HCT116 (cell line): Measurements from ENCODE around the gene PDGFA. TPM values are rescaled to one million over a fixed set of nuclear protein-coding genes. Genes with fewer than 3 reads are reported as not detected.

Source experiments
- ATAC-seq: fragments of 200-7000 bp; cut with Tn5 transposase; 2 replicates; pipeline ENCODE4 v1.9.1; 2020; ENCODE audit warnings: mild to moderate bottlenecking, moderate library complexity
- BruUV-seq: library from RNA; stranded (reverse); fragments of 400-500 nt; replicated peaks from 2 replicates; lab custom pipeline; 2021; lab: Mats Ljungman, UMichigan
- CTCF ChIA-PET: fragments of 300-600 bp; sonication (Branson Sonifier 250); formaldehyde crosslinking; loops from one replicate; lab custom pipeline; 2021; ENCODE audit warnings: antibody characterized with exemption; lab: Charles Lee
- POLR2A ChIA-PET: fragments of 300-600, 350-600 bp; sonication (Branson Sonifier 250); formaldehyde crosslinking; loops from one replicate; lab custom pipeline; 2021; ENCODE audit warnings: antibody characterized with exemption; lab: Charles Lee
- RAD21 ChIA-PET, 2 experiments: fragments of 300-600 bp; sonication (Branson Sonifier 250); formaldehyde crosslinking; loops; one replicate each; lab custom pipeline; 2023; ENCODE audit warnings: low total read pairs in 2 of 2; ENCODE audit not compliant: uncharacterized antibody in 2 of 2, unreplicated experiment in 2 of 2, low non-redundant PET in 1 of 2; lab: Charles Lee
- DNase-seq: peaks from one replicate; pipeline ENCODE4 v3.0.0-alpha.2; 2010; ENCODE audit warnings: low read depth, low spot score
- H2AFZ ChIP-seq: fragments of 200-600 bp; shearing (Covaris generic), sonication (generic); 2 replicates; pipeline ENCODE4 v1.6.1; 2017; ENCODE audit warnings: low read depth, mixed run types, mixed read lengths, antibody characterized with exemption, low read length; ENCODE audit not compliant: poor library complexity, severe bottlenecking
- H3K27ac ChIP-seq: 2 replicates; pipeline ENCODE4 v1.5.1; 2012; ENCODE audit warnings: low read depth, low read length
- H3K27me3 ChIP-seq: fragments of 200-600 bp; sonication (generic); 2 replicates; pipeline ENCODE4 v1.6.1; 2016; ENCODE audit warnings: mixed run types, low read length, mixed read lengths; ENCODE audit not compliant: insufficient read depth
- H3K36me3 ChIP-seq, 2 experiments: fragments of 200-500 bp in 1 of 2; fragments of 200-600 bp in 1 of 2; sonication (Bioruptor generic) in 1 of 2; sonication (generic) in 1 of 2; 2 replicates each; pipeline versions ENCODE4 v1.5.1 to v1.6.1; 2014 to 2016; ENCODE audit warnings: low read length in 2 of 2, inconsistent platforms in 1 of 2, mixed read lengths in 1 of 2, mixed run types in 1 of 2; ENCODE audit not compliant: insufficient read depth in 2 of 2, control insufficient read depth in 1 of 2
- H3K4me1 ChIP-seq, 2 experiments: fragments of 200-600 bp in 1 of 2; sonication (generic) in 1 of 2; 2 replicates each; pipeline versions ENCODE4 v1.5.1 to v1.6.1; 2012 to 2017; ENCODE audit warnings: low read length in 2 of 2, inconsistent platforms in 1 of 2, mild to moderate bottlenecking in 1 of 2, mixed read lengths in 1 of 2, mixed run types in 1 of 2, moderate library complexity in 1 of 2; ENCODE audit not compliant: insufficient read depth in 2 of 2, control insufficient read depth in 1 of 2
- H3K4me2 ChIP-seq: fragments of 200-600 bp; sonication (generic); 2 replicates; pipeline ENCODE4 v1.6.1; 2017; ENCODE audit warnings: mixed run types, low read length, mixed read lengths
- H3K4me3 ChIP-seq, 2 experiments: fragments of 200-600 bp in 1 of 2; sonication (generic) in 1 of 2; replicated peaks in 1 of 2; 2 replicates each; pipeline ENCODE4 v1.5.1; 2011 to 2016; ENCODE audit warnings: low read length in 2 of 2, control low read depth in 1 of 2, low read depth in 1 of 2, mild to moderate bottlenecking in 1 of 2, mixed read lengths in 1 of 2, mixed run types in 1 of 2
- H3K79me2 ChIP-seq: fragments of 200-600 bp; sonication (generic); 2 replicates; pipeline ENCODE4 v1.6.1; 2017; ENCODE audit warnings: mild to moderate bottlenecking, mixed run types, low read length, moderate library complexity, mixed read lengths; ENCODE audit not compliant: insufficient read depth
- H3K9ac ChIP-seq: fragments of 200-600 bp; sonication (generic); 2 replicates; pipeline ENCODE4 v1.6.1; 2016; ENCODE audit warnings: low read length, mixed read lengths
- H3K9me2 ChIP-seq: fragments of 200-600 bp; sonication (generic), shearing (Covaris generic); 2 replicates; pipeline ENCODE4 v1.6.1; 2017; ENCODE audit warnings: mixed run types, mild to moderate bottlenecking, moderate library complexity; ENCODE audit not compliant: insufficient read depth
- H3K9me3 ChIP-seq, 2 experiments: fragments of 200-500 bp in 1 of 2; fragments of 200-600 bp in 1 of 2; sonication (Bioruptor generic) in 1 of 2; sonication (generic) in 1 of 2; 2 replicates each; pipeline ENCODE4 v1.6.1; 2014 to 2017; ENCODE audit warnings: low read length in 2 of 2, mixed read lengths in 2 of 2, inconsistent platforms in 1 of 2, low read depth in 1 of 2, mild to moderate bottlenecking in 1 of 2, mixed run types in 1 of 2, moderate library complexity in 1 of 2; ENCODE audit not compliant: control insufficient read depth in 1 of 2, insufficient read depth in 1 of 2
- H4K20me1 ChIP-seq: fragments of 200-600 bp; sonication (generic), shearing (Covaris generic); 2 replicates; pipeline ENCODE4 v1.6.1; 2017; ENCODE audit warnings: mixed run types, mild to moderate bottlenecking, moderate library complexity; ENCODE audit not compliant: insufficient read depth
- EGR1 ChIP-seq: IDR thresholded peaks from 2 replicates; pipeline ENCODE4 v1.6.1; 2012; ENCODE audit warnings: low read depth
- ELF1 ChIP-seq: IDR thresholded peaks from 2 replicates; pipeline ENCODE4 v1.6.1; 2012; ENCODE audit warnings: low read depth, borderline replicate concordance
- EZH2phosphoT487 ChIP-seq: fragments of 200-600 bp; IDR thresholded peaks from 2 replicates; pipeline ENCODE4 v1.6.1; 2018; ENCODE audit warnings: antibody characterized with exemption, borderline replicate concordance
- FOSL1 ChIP-seq: IDR thresholded peaks from 2 replicates; pipeline ENCODE4 v1.6.1; 2012; ENCODE audit warnings: low read depth
- RAD21 ChIP-seq: IDR thresholded peaks from 2 replicates; pipeline ENCODE4 v1.6.1; 2012; ENCODE audit warnings: low read depth, mild to moderate bottlenecking
- SP1 ChIP-seq: IDR thresholded peaks from 2 replicates; pipeline ENCODE4 v1.6.1; 2012; ENCODE audit warnings: low read depth
- YY1 ChIP-seq: IDR thresholded peaks from 2 replicates; pipeline ENCODE4 v1.6.1; 2011; ENCODE audit warnings: low read length, low read depth, moderate library complexity, mild to moderate bottlenecking; ENCODE audit not compliant: insufficient replicate concordance; ENCODE audit errors: extremely low read depth
- ZFX ChIP-seq: fragments of 450-650 bp; IDR thresholded peaks from 2 replicates; pipeline ENCODE4 v1.6.1; 2017
- intact Hi-C: fragments of 100-400 bp; cut with micrococcal nuclease; formaldehyde crosslinking; loops from 2 replicates; pipeline ENCODE4 v1.10.0; 2022
- total RNA-seq: library from RNA; stranded (reverse); gene quantifications from one replicate; pipeline ENCODE4 v1.2.1, GENCODE V29; 2021; ENCODE audit not compliant: unreplicated experiment
- TF ChIP-seq, protein P1 (sequence below), 3 experiments: fragments of 200-600 bp in 1 of 3; sonication (generic) in 1 of 3; IDR thresholded peaks in 2 of 3; conservative IDR thresholded peaks in 1 of 3; 2 replicates each; pipeline ENCODE4 v1.5.1; 2012 to 2017; ENCODE audit warnings: low read depth in 2 of 3, low read length in 2 of 3, antibody characterized with exemption in 1 of 3, borderline replicate concordance in 1 of 3, control low read depth in 1 of 3, mild to moderate bottlenecking in 1 of 3, mixed read lengths in 1 of 3, mixed run types in 1 of 3, moderate library complexity in 1 of 3; ENCODE audit not compliant: insufficient read depth in 1 of 3

The PDGFA gene
- total RNA-seq, 1 experiment from 2014 or later, result 44.7 TPM

DNA sequence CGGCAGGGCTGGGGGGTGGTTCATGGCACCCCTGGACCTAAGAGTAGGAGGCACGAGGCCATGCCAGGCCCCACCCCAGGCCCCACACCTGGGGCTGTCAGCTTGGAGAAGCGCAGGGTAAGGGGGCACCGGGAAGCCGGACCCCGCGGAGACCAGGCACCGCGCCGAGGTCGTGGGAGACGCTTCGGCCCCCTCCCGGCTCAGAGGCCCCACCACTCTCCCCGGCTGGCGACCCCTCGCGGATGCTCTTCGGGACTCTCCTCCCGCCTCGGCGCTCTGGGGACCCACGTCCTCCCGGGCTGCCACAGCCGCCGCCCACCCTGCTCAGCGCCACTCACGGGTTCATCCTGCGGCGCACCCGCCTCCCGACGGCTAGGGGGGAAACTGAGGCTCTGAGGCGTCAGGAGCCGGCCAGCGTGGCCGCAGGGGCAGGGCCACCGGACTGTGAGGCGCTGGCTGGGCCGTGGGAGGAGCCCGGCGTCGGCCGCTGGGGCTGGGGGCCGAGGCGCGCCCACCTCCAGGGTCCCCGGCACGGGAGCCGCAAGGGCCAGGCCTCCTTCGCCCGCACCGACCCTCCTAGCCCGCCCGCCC is 25.9 kb downstream of the PDGFA start (continued):
- TF ChIP-seq YY1, result no peak

DNA sequence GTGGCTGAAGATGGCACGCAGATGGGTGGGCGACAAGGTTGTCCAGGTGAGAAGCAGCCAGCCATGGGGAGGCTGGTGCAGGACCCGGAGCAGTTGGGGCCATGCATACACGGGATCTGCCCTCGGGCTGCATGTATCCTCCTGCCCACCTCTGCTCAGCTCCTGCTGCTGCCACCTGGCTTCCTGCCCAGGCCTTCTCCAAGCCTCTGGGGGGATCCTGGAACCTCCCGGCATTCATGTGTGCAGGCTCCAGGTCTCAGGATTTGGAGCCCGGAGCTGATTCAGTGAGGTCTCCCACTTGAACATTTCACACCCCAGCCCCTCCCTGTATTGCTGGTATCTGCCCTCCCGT is 27.0 kb downstream of the PDGFA start:
- ChIA-PET RAD21 (no interaction called here), CTCF (no interaction called here), POLR2A (no interaction called here)
- BruUV-seq, result no TSS peak
- H2AFZ ChIP-seq, result no peak overlapping the region
- H3K27ac ChIP-seq, result no peak overlapping the region
- no peaks in the 10 kb centered on the region for H3K9me3 ChIP-seq
- H3K9me2 ChIP-seq, result no peaks in the 10 kb centered on the region
- intact Hi-C loops, result no loop called here
- no peak for ATAC-seq
- no peak overlapping the region for H3K9ac ChIP-seq
- H3K4me2 ChIP-seq, result no peak overlapping the region
- H4K20me1 ChIP-seq, result no peaks in the 10 kb centered on the region
- TF ChIP-seq EGR1 (no peak), FOSL1 (no peak), RAD21 (no peak), ELF1 (no peak), EZH2phosphoT487 (no peak), ZFX (no peak), SP1 (no peak)
- TF ChIP-seq, protein P1, sequence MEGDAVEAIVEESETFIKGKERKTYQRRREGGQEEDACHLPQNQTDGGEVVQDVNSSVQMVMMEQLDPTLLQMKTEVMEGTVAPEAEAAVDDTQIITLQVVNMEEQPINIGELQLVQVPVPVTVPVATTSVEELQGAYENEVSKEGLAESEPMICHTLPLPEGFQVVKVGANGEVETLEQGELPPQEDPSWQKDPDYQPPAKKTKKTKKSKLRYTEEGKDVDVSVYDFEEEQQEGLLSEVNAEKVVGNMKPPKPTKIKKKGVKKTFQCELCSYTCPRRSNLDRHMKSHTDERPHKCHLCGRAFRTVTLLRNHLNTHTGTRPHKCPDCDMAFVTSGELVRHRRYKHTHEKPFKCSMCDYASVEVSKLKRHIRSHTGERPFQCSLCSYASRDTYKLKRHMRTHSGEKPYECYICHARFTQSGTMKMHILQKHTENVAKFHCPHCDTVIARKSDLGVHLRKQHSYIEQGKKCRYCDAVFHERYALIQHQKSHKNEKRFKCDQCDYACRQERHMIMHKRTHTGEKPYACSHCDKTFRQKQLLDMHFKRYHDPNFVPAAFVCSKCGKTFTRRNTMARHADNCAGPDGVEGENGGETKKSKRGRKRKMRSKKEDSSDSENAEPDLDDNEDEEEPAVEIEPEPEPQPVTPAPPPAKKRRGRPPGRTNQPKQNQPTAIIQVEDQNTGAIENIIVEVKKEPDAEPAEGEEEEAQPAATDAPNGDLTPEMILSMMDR (IDR thresholded peaks at IDR 0.05 in 2 of 3, conservative IDR thresholded peaks at IDR 0.05 in 1 of 3; ENCODE audit: borderline replicate concordance in 1 of 3, insufficient read depth in 1 of 3, low read depth in 2 of 3, low read length in 2 of 3), result no peak
- no peaks in the 10 kb centered on the region; a peak in 1 of 4 replicates for H3K4me1 ChIP-seq
- no peak overlapping the region for H3K4me3 ChIP-seq
- 0 out of 4 replicates have a peak, but pooled peaks cover 0 to 2% of the 10 kb centered on the region in 2 experiments for H3K36me3 ChIP-seq
- H3K79me2 ChIP-seq, result no peaks in the 10 kb centered on the region
- no peak for DNase-seq
- H3K27me3 ChIP-seq, result no peaks in the 10 kb centered on the region
